Inflammatory macrophage treated with lipopolysaccharide for 4 hours (primary cell): Measurements from ENCODE around the gene ABLIM1.

Experiments
- DNase-seq: peaks from one replicate; pipeline ENCODE4 v3.0.0-alpha.2; 2020

ABLIM1 gene

GRCh38 chr10:114513381-114513792 is 144.7 kb downstream of the ABLIM1 start:
- DNase-seq = no peak

DNA sequence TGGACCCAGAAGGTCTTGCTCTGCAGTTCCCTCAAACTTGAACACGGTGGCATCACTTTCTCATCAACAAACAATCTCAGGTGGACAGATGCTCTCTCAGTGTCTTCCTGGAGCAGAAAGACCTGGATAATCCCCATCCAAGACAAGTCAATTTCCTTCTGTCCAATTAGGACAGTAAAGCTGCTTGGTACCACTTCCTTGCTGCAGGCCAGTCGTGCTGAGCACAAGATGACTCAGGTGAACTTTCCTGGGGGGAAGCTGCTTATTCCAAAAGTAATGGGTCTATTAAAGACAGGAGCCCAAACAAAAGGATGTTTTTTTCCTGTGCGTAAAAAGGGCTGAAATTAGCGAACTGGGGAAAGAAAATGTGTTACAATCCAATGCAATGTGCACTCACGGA is 146.2 kb downstream of the ABLIM1 start:
- DNase-seq = no peak

DNA sequence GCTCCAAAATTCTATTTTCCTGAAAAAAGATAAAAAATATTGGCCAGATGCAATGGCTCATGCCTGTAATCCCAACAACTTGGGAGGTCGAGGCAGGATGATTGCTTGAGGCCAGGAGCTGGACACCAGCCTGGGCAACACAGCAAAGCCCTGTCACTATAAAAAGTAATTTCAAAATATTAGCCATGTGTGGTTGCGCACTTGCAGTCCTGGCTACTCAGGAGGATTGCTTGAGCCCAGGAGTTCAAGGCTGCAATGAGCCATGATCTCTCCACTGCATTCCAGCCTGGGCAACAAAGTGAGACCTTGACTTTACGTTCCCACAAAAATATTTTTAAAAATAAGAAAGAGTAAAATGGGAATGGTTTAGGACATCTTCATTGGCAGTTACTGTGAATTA is 149.7 kb downstream of the ABLIM1 start:
- DNase-seq = no peak

GRCh38 chr10:114507449-114507848 is 150.6 kb downstream of the ABLIM1 start:
- DNase-seq = no peak

DNA sequence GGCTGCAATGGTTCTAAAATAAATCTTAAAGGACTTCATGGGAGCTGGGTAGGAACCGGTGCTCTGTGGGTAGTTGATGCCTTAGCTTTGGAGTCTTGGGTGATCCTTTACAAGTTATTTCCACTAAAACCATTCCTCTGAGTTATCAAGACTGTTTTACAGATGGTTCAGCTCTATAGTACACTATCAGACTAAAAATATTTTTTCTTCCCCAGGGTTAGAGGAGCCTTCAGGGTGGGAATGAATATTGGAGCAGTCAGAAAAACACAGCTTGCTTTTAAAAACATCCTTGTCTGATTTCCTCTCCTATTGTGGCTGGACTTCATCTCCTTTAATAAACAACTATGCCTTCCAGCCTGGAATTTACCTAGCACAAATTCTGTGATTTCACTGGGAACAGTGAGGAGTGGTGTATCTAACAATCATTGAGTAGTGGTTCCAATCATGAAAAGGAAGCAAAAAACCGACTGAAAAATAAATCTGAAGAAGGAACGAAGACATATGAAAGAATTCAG is 151.1 kb downstream of the ABLIM1 start:
- DNase-seq = no peak

GRCh38 chr10:114504769-114505579 is 153.1 kb downstream of the ABLIM1 start:
- no peak for DNase-seq

DNA sequence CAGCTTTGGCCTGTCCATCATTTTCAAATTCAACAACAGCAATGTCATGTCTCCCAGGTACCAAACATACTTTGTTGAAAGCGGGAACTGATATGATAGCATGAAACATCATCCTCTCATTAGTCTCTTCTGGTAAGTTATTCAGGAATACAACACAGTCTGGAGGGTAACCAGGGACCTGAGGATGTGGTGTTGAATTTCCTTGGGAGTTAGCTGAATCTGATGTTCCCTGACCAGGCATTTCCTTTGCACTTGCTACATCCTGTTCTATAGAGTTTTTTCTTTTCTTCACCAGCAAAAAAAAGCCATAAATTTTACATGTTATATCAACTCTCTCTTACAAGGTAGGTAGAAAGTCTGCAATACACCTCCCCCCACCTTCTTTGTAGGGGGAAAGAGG is 156.0 kb downstream of the ABLIM1 start:
- DNase-seq = no peak

DNA sequence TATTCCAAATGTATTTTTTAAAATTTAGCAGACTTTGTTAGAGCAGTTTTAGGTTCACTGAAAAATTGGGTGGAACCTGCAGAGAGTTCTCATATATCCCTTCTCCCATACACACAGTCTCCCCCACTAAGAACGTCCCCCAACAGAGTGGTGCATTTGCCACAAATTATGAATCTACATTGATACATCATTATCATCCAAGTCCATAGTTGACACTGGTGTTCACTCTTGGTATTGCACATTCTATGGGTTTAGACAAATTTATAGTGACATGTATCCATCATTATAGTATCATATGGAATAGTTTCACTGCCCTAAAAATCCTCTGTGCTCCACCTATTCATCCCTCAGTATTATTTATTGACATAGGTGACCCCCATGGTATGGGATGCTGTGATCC is 156.4 kb downstream of the ABLIM1 start:
- no peak for DNase-seq

- no peak for DNase-seq
Observed at GRCh38 chr10:114500643-114501042, 157.4 kb downstream of the ABLIM1 start.

DNA sequence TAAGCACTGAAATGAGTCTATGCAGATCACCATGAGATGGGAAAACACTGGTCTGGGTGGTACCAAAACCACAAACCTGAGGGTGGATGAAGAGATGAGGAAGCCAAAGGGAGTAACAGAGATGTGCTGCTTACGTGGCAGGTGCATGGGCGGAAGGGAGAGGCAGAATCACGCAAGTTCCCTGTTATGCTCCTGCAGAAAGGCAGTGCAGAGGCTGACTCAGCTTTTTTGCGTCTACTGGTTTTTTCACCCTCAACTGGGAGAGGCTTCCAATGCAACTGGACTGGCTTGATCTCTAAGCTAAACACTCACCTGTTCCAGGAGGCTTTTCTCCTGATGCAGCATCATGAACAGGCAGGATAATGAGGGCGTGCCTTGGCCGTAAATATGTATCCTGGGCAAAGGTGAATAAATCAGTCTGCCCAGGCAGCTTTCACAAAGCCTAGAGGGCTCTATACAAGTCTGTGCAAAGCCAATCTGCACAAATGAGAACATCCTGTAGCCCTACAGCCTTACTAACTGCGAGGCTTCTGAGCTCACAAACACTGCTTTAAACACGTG is 158.4 kb downstream of the ABLIM1 start:
- peak; percentile 61 for DNase-seq

GRCh38 chr10:114499116-114499515 is 159.0 kb downstream of the ABLIM1 start:
- DNase-seq = peak; percentile 68

GRCh38 chr10:114498413-114499111 is 159.5 kb downstream of the ABLIM1 start:
- DNase-seq = peak; percentile 2

DNA sequence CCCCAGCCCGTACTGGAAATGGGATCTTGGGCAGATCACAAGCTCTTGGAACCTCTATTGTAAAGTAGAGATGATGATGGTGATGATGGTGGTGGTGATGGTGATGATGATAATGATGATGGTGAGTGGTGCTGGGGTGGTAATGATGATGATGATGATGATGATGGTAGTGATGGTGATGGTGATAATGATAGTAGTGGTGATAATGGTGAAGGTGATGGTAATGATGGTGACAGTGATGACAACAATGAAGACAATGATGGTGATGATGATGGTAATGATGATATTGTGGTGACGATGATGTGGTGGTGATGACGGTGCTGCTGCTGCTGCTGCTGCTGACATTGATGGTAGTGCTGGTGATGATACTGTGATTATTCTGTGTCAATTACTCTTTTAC is 162.8 kb downstream of the ABLIM1 start:
- DNase-seq = no peak

- peak; percentile 7 for DNase-seq
Observed at GRCh38 chr10:114492351-114493037, 165.6 kb downstream of the ABLIM1 start.

GRCh38 chr10:114491933-114492332 is 166.1 kb downstream of the ABLIM1 start:
- DNase-seq = no peak

DNA sequence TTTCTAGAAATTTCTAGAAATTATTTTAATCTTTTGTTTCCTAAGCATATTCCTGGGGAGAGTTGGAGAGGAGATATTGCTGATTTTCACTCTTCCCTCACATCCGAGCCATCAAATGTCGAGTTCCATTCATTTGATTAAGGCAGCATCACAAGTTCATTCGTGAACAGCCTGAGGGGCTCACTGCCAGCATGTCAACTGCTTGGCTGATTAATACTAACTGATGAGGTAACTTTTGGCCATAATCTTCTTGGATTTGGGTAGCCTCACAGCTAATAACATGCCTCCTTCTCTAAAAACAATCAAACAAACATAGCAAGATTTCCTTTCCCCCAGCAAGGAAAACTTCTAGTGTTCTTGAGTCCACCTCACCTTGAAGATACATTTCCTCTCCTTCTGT is 166.7 kb downstream of the ABLIM1 start:
- no peak for DNase-seq

DNA sequence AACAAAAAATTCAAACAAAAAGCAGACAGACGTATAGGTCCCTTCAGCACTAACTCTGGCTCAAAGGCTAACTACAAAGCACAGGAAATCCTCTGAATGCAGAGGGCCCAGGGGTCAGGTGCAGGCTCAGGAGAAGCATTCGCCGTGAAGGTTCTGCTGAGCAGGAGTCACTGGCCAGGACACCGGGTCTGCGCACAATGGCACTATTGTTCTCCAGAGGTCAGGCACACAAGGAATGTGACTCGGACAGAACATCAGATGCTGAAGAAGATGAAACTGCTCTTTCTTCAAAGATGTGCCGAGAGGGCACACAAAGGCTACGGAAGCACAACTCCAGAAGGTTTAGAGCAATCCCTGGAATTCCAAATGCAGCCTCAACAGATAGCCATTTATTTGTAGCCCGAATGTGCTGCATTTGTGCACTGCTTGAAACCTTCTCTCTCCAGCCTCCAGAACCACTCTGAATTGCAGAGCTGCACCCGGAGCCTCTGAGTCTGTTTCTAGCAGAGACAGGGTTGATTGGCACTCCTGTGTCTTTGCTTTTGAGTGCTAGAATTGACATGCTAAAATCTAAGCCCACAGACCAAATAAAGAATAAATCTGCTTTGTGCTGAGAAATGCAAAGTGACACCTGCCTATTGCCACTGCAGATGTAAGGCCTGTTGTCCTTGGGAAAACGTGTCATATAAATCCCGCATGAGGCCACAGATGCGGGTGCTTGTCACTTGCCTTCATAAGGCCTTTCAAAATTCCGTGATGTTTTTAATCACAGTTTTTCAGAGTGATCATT is 168.4 kb downstream of the ABLIM1 start:
- DNase-seq = no peak

DNA sequence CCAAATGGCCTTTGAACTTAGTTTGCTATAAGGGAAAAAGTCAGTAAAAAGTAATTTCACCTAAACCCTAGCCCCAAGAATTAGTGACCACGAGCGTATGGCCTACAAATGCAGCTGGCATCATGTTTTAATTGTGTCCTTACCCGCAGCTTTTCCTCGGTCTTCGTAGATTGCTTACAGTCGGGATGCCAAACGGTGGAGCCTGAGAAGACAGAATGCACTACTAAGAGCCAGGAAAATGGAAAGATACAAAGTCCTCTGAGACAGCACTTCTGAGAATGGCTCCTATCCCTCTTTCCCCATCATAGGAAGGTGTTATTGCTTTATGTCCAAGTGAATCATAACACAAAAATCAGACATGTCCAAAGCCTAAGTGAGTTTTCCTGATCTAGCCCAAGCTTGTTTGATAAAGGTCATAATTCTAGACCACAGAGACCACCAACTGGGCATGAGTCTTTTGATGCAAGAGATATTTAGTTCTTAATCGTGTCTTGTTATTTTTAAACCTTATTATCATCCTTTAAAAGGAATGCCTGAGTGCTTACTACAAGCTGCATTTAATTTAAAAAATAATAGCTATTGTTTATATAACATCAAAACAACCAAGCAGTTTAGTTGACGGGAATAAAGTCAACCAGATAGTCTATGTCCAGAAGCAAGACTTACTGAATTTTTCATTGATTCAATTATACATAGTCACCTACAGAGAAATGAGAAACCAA is 170.1 kb downstream of the ABLIM1 start:
- DNase-seq = no peak

- DNase-seq = no peak
Observed at GRCh38 chr10:114486938-114487814, 170.9 kb downstream of the ABLIM1 start.

DNA sequence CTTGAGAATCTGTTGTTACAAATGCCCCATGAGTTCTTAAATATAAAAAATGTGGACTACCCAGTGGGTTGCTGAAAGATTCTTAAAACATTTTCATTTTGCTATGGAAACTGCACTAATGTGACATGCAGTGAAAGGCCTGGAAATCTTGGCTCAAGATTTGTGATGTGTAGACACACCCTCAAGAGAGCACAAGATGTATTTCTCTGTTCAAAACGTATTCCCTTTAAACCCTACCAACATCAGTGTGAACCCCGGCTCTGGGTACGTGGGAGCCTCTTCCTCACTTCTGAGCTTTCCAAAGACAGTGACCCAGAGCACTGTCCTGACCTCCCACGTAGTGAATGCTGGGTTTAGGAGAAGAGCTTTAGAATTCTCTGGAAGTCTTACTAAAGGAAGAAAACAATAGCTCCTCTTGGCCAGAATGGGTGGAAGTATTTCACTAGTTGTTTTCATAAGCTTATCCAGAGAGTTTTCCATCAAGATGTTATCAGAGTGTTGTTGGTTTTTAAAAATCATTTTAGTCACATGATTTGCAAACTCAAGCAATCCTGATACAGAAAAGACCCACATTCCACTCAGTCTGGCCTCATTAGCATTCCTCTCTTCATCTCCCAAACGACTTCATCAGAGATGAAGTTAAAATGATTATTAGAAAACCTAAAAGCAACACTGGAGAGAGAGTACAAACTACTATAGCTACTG is 172.2 kb downstream of the ABLIM1 start:
- no peak for DNase-seq
